K562 (cell line): ENCODE measurements around the gene BBC3. TPM values are rescaled to one million over a fixed set of nuclear protein-coding genes. Genes with fewer than 3 reads are reported as not detected.

Experiments
- DIDO1 ChIP-seq: fragments of 450-650 bp; IDR thresholded peaks from 2 replicates; pipeline ENCODE4 v1.6.1; 2016; ENCODE audit warnings: low read depth, missing biosample characterization, missing genetic modification characterization
- E4F1 ChIP-seq: fragments of 250-450 bp; sonication (Bioruptor Pico); IDR thresholded peaks from 2 replicates; pipeline ENCODE4 v1.5.0; 2021; ENCODE audit warnings: mild to moderate bottlenecking, borderline replicate concordance
- FIP1L1 ChIP-seq: fragments of 200-400 bp; formaldehyde crosslinking; IDR thresholded peaks from 2 replicates; pipeline ENCODE4 v1.6.1; 2018; ENCODE audit warnings: mild to moderate bottlenecking, low read depth, low read length; ENCODE audit not compliant: poor library complexity, severe bottlenecking
- FOXA1 ChIP-seq: fragments of 450-650 bp; IDR thresholded peaks from 2 replicates; pipeline ENCODE4 v1.6.1; 2016; ENCODE audit warnings: mild to moderate bottlenecking, borderline replicate concordance
- FOXJ2 ChIP-seq: fragments of 200-800 bp; sonication (Bioruptor generic); IDR thresholded peaks from 2 replicates; pipeline ENCODE4 v1.6.1; 2016; ENCODE audit warnings: missing genetic modification characterization, missing compliant biosample characterization
- FOXK2 ChIP-seq, 2 experiments: fragments of 450-650 bp; IDR thresholded peaks in 1 of 2; conservative IDR thresholded peaks in 1 of 2; 2 replicates each; pipeline ENCODE4 v1.6.1; 2016; ENCODE audit warnings: low read depth in 2 of 2, mild to moderate bottlenecking in 1 of 2
- MLLT1 ChIP-seq, 2 experiments: fragments of 450-650 bp; IDR thresholded peaks; 2 replicates each; pipeline ENCODE4 v1.6.1; 2016
- SMARCC2 ChIP-seq: fragments of 450-650 bp; IDR thresholded peaks from 2 replicates; pipeline ENCODE4 v1.6.1; 2017; ENCODE audit warnings: antibody characterized with exemption, moderate library complexity, mild to moderate bottlenecking, low read depth
- STAT6 ChIP-seq: sonication (generic); formaldehyde crosslinking; IDR thresholded peaks from 2 replicates; pipeline ENCODE4 v1.8.1; 2023; ENCODE audit warnings: mild to moderate bottlenecking, missing genetic modification reagents
- TARDBP ChIP-seq: fragments of 450-650 bp; IDR thresholded peaks from 2 replicates; pipeline ENCODE4 v1.6.1; 2016
- TCF15 ChIP-seq: fragments of 250-450 bp; sonication (Bioruptor Pico); IDR thresholded peaks from 2 replicates; pipeline ENCODE4 v1.8.0; 2022; ENCODE audit warnings: moderate library complexity, mild to moderate bottlenecking, inconsistent platforms
- THAP7 ChIP-seq: fragments of 250-450 bp; sonication (Bioruptor Pico); IDR thresholded peaks from 2 replicates; pipeline ENCODE4 v1.5.0; 2021
- ZNF592 ChIP-seq: fragments of 450-650 bp; IDR thresholded peaks from 2 replicates; pipeline ENCODE4 v1.6.1; 2017; ENCODE audit warnings: antibody characterized with exemption, mild to moderate bottlenecking
- ZNF668 ChIP-seq: fragments of 250-450 bp; sonication (Bioruptor Pico); IDR thresholded peaks from 2 replicates; pipeline ENCODE4 v1.8.0; 2022; ENCODE audit warnings: mild to moderate bottlenecking, inconsistent platforms
- polyA plus RNA-seq, 8 experiments: library from polyadenylated mRNA; depleted of rRNA in 4 of 8; stranded (reverse) in 5 of 8; unstranded in 3 of 8; fragments of >200 nt; fragmentation: Nextera tagmentation in 2 of 8; fragmentation: Illumina TruSeq in 1 of 8; extraction: Ambion mirVana in 2 of 8; extraction: Trizol in 1 of 8; gene quantifications; 2 replicates each; pipeline versions ENCODE4 v1.2.1 to v1.2.3, GENCODE V29; 2011 to 2014; ENCODE audit warnings: inconsistent platforms in 1 of 8, missing spikeins in 1 of 8
- total RNA-seq, 7 experiments: library from RNA; depleted of rRNA in 6 of 7; stranded (reverse); fragments of >200 nt in 6 of 7; fragmentation: Illumina TruSeq in 2 of 7; extraction: Trizol in 2 of 7; gene quantifications; 2 replicates each; pipeline versions ENCODE4 v1.2.1 to v1.2.3, GENCODE V29; 2011 to 2021; ENCODE audit warnings: low replicate concordance in 1 of 7

Gene BBC3
- total and polyA plus RNA-seq, 9 of the 15 experiments (the other 6 are each of a cell fraction or from before 2014, with no cell fraction given): 0.15 to 30.7 (median 4.8) TPM

- no peak for TF ChIP-seq E4F1 (CRISPR knock-in tag)
- TF ChIP-seq ZNF668: no peak
- no peak for TF ChIP-seq DIDO1 (tag)
- no peak for TF ChIP-seq TCF15 (CRISPR knock-in tag)
- TF ChIP-seq TARDBP: no peak
- TF ChIP-seq FOXK2 (conservative IDR thresholded peaks at IDR 0.05 in 1 of 2, IDR thresholded peaks at IDR 0.05 in 1 of 2; ENCODE audit: low read depth in 2 of 2): no peak
- TF ChIP-seq FOXA1: no peak
- TF ChIP-seq ZNF592: peak; percentile 61
- no peak for TF ChIP-seq THAP7
- TF ChIP-seq MLLT1 (IDR thresholded peaks at IDR 0.05): peak; percentile 8 to 40; a peak in 1 of 4 replicates
- TF ChIP-seq FOXJ2: 0 out of 2 replicates have a peak, but pooled peaks have one; percentile 5
- TF ChIP-seq SMARCC2: no peak
- no peak for TF ChIP-seq FIP1L1
- TF ChIP-seq STAT6 (CRISPR knock-in tag): no peak
Observed at GRCh38 chr19:47272448-47273312, 41.7 kb upstream of the BBC3 start (continued).
